DND-41 (cell line): ENCODE data around the gene LSP1.

ENCODE experiments used
- ATAC-seq: fragments of 200-7000 bp; cut with Tn5 transposase; 3 replicates; pipeline ENCODE4 v1.9.1; 2021; ENCODE audit warnings: low read depth; ENCODE audit not compliant: insufficient read depth
- DNase-seq: peaks from one replicate; pipeline ENCODE4 v3.0.0-alpha.2; 2020
- H2AFZ ChIP-seq: 2 replicates; pipeline ENCODE4 v1.6.0; 2012; ENCODE audit warnings: low read depth, low read length
- H3K27ac ChIP-seq: 2 replicates; pipeline ENCODE4 v1.5.1; 2012; ENCODE audit warnings: low read length, inconsistent platforms
- H3K27me3 ChIP-seq: fragments of 200-600 bp; sonication (generic); 2 replicates; pipeline ENCODE4 v1.6.0; 2012; ENCODE audit warnings: low read length, mild to moderate bottlenecking, inconsistent platforms; ENCODE audit not compliant: insufficient read depth, poor library complexity
- H3K36me3 ChIP-seq: 2 replicates; pipeline ENCODE4 v1.5.1; 2012; ENCODE audit warnings: low read length, inconsistent platforms; ENCODE audit not compliant: insufficient read depth
- H3K4me1 ChIP-seq: 2 replicates; pipeline ENCODE4 v1.5.1; 2012; ENCODE audit warnings: mild to moderate bottlenecking, low read length; ENCODE audit not compliant: insufficient read depth
- H3K4me2 ChIP-seq: 2 replicates; pipeline ENCODE4 v1.6.0; 2012; ENCODE audit warnings: mild to moderate bottlenecking, moderate library complexity, low read length, inconsistent platforms; ENCODE audit not compliant: insufficient read depth
- H3K4me3 ChIP-seq, 2 experiments: fragments of 200-600 bp in 1 of 2; shearing (Covaris generic) in 1 of 2; 2 replicates each; pipeline ENCODE4 v1.5.1; 2012 to 2016; ENCODE audit warnings: inconsistent platforms in 2 of 2, low read length in 2 of 2, mild to moderate bottlenecking in 2 of 2, low read depth in 1 of 2, moderate library complexity in 1 of 2
- H3K79me2 ChIP-seq: 2 replicates; pipeline ENCODE4 v1.6.0; 2012; ENCODE audit warnings: low read length, inconsistent platforms; ENCODE audit not compliant: insufficient read depth
- H3K9ac ChIP-seq: 2 replicates; pipeline ENCODE4 v1.6.0; 2012; ENCODE audit warnings: low read depth, mild to moderate bottlenecking, inconsistent platforms, low read length, moderate library complexity
- H3K9me3 ChIP-seq: 2 replicates; pipeline ENCODE4 v1.5.1; 2012; ENCODE audit warnings: low read length, moderate library complexity, mild to moderate bottlenecking, inconsistent platforms; ENCODE audit not compliant: insufficient read depth, severe bottlenecking
- H4K20me1 ChIP-seq: 2 replicates; pipeline ENCODE4 v1.6.0; 2012; ENCODE audit warnings: low read length; ENCODE audit not compliant: insufficient read depth
- EZH2 ChIP-seq: IDR thresholded peaks from 3 replicates; pipeline ENCODE4 v1.6.1; 2012; ENCODE audit warnings: borderline replicate concordance, low read depth, mild to moderate bottlenecking, moderate library complexity, low read length, inconsistent platforms; ENCODE audit not compliant: severe bottlenecking
- TF ChIP-seq, protein P1 (sequence below): IDR thresholded peaks from 2 replicates; pipeline ENCODE4 v1.5.1; 2012; ENCODE audit warnings: borderline replicate concordance, low read length, moderate library complexity, mild to moderate bottlenecking; ENCODE audit not compliant: poor library complexity, severe bottlenecking; ENCODE audit errors: extremely low read depth

The LSP1 gene

DNA sequence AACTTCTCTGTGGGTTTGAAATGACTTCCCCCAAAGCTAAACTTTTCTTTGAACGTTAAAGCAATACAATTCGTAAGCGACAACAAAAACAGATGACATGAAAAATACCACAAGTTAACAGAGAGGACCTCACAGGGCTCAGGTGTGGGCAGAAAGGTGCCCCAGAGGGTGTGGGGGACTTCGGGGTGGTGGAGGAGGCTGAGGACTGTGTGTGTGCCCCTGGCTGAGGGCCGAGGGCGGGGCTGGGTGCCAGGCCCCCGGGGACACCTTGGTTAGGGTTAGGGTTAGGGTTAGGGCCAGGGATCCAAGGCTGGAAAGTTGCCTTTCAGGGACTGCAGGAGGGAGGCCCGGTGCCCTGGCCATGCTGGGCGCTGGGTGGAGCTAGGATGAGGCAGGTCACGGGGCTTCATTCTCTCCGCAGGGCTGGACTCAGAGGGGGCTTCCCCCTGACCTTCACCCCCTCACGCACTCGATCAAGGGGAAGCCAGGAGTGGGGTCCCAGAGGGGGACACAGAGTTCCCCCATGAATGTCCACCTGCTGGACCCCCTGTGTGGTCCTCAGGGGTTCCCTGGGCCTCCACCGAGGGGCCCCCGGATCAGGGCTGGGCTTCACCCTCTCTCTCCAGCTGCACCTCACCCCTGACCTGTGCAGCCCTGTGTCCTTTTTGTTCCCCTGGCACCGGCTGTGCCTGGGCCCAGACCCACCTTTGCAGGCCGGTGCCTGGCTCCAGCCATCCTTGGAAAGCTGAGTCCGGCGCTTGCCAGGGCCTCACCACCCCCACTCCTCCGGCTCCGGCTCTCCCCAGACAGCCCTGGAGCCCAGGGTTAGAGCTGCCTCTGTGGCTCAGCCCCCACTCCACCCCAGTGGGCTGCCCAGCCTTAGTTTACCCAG is 7.1 kb upstream of the LSP1 start:
- Histone ChIP-seq H3K79me2 (no peaks in the 10 kb centered on the region), H3K4me1 (no peaks in the 10 kb centered on the region), H3K27me3 (peaks cover 6% of the 10 kb centered on the region), H3K4me3 (no peak overlapping the region), H3K36me3 (no peaks in the 10 kb centered on the region), H4K20me1 (no peaks in the 10 kb centered on the region; the same call in 1 of the 2 replicates), H3K27ac (no peak overlapping the region), H3K4me2 (no peak overlapping the region), H3K9ac (no peak overlapping the region), H3K9me3 (no peaks in the 10 kb centered on the region), H2AFZ (no peak overlapping the region)
- ATAC-seq (no peak), DNase-seq (no peak)
- TF ChIP-seq, protein P1, sequence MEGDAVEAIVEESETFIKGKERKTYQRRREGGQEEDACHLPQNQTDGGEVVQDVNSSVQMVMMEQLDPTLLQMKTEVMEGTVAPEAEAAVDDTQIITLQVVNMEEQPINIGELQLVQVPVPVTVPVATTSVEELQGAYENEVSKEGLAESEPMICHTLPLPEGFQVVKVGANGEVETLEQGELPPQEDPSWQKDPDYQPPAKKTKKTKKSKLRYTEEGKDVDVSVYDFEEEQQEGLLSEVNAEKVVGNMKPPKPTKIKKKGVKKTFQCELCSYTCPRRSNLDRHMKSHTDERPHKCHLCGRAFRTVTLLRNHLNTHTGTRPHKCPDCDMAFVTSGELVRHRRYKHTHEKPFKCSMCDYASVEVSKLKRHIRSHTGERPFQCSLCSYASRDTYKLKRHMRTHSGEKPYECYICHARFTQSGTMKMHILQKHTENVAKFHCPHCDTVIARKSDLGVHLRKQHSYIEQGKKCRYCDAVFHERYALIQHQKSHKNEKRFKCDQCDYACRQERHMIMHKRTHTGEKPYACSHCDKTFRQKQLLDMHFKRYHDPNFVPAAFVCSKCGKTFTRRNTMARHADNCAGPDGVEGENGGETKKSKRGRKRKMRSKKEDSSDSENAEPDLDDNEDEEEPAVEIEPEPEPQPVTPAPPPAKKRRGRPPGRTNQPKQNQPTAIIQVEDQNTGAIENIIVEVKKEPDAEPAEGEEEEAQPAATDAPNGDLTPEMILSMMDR = no peak
- TF ChIP-seq EZH2 = no peak

DNA sequence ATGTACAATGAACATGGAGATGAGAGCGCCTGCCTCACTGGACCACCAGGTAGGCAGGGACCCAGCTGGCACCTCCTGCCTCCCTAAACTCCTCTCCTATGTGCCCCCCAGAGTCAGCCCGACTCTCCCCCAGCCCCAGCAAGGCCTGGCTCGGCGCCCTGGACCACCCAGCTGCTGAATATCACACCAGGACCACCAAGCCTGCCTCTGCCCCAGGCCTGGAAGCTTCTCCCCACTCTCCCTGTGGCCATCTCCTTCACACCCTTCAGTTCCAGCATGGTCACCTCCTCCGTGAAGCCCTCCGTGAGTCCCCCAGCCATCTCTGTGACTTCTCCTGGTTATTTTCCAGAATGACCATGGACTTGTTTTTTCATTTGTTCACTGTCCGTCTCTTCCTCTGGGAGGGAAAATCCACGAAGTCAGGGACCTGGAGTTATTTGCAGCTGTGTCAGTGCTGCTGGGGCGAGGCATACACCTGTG is 6.4 kb upstream of the LSP1 start:
- H3K4me1 ChIP-seq = no peaks in the 10 kb centered on the region

DNA sequence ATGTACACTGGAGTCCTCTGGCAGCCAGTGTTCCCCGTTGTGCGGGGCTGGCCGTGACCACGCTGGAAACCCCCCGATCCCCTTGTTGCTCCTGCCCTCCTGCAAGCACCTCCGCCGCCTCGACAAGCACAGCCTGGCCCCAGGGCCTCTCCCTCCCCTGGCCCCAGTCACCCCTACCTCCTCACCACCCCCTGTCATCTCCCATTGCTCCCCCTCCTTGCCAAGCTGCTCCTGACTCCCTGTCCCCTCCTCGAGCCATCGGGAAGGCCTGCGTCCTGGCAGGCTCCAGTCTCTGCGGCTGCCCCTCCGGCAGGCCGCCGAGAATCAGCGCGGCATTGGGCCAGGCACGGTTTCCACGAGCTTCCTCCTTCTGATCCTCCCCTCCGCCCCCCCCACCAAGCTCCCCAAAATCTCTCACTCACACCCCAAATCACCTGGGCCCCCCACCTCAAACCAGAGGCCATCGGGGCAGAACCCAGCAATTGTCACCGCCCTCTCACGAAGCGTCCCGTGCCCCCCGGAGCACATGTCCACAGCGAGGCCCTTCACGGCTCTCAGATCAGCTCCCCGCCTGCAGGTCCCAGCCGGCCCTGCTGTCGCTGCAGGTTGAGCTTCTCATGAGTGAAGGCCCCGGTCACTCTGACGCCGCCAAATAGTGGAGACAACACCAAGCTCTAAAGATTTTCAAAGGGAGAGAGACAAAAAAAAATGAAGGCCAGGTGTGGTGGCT is 5.7 kb upstream of the LSP1 start:
- Histone ChIP-seq H3K27me3 (peaks cover 6% of the 10 kb centered on the region), H3K9ac (no peak overlapping the region), H3K4me2 (no peak overlapping the region), H3K9me3 (no peaks in the 10 kb centered on the region), H3K4me1 (peaks cover 6% of the 10 kb centered on the region), H4K20me1 (no peaks in the 10 kb centered on the region; the same call in 1 of the 2 replicates), H3K36me3 (no peaks in the 10 kb centered on the region), H3K27ac (no peak overlapping the region), H2AFZ (no peak overlapping the region), H3K4me3 (no peak overlapping the region), H3K79me2 (no peaks in the 10 kb centered on the region)
- TF ChIP-seq EZH2 = no peak
- TF ChIP-seq, protein P1 = no peak
- ATAC-seq (no peak), DNase-seq (no peak)

More for the DNA sequence above, 6.4 kb upstream of the LSP1 start:
- Histone ChIP-seq H4K20me1 (no peaks in the 10 kb centered on the region; the same call in 1 of the 2 replicates), H3K27ac (no peak overlapping the region), H2AFZ (no peak overlapping the region), H3K79me2 (no peaks in the 10 kb centered on the region), H3K27me3 (peaks cover 6% of the 10 kb centered on the region), H3K9ac (no peak overlapping the region), H3K4me3 (no peak overlapping the region), H3K36me3 (no peaks in the 10 kb centered on the region), H3K9me3 (no peaks in the 10 kb centered on the region), H3K4me2 (no peak overlapping the region)
- DNase-seq (no peak), ATAC-seq (no peak)
- TF ChIP-seq EZH2 = no peak
- TF ChIP-seq, protein P1 = no peak
